Retinal pigment epithelial cell (primary cell): ENCODE results near the gene BSG.

Experiments used
- DNase-seq: peaks from one replicate; pipeline ENCODE4 v3.0.0-alpha.2; 2010; ENCODE audit warnings: low read depth
- H3K4me3 ChIP-seq: 2 replicates; pipeline ENCODE4 v1.5.1; 2011; ENCODE audit warnings: mild to moderate bottlenecking, low read length, control low read depth, moderate library complexity
- CTCF ChIP-seq: conservative IDR thresholded peaks from 2 replicates; pipeline ENCODE4 v1.5.1; 2011; ENCODE audit warnings: low read depth, low read length, control low read depth, inconsistent platforms

The BSG gene

GRCh38 chr19:536031-536880 lies 36.1 kb upstream of the BSG start:
- DNase-seq: no peak
- TF ChIP-seq CTCF: no peak
- no peak overlapping the region for H3K4me3 ChIP-seq

GRCh38 chr19:536881-537404 lies 35.5 kb upstream of the BSG start:
- no peak overlapping the region for H3K4me3 ChIP-seq
- no peak for TF ChIP-seq CTCF
- DNase-seq: no peak

- no peak overlapping the region for H3K4me3 ChIP-seq
- TF ChIP-seq CTCF: no peak
- no peak for DNase-seq
These were observed 33.6 kb upstream of the BSG start for GRCh38 chr19:538641-539428.

- no peak for TF ChIP-seq CTCF
- H3K4me3 ChIP-seq: no peak overlapping the region
- no peak for DNase-seq
These were observed 32.9 kb upstream of the BSG start for GRCh38 chr19:539429-540030.

- H3K4me3 ChIP-seq: no peak overlapping the region
- TF ChIP-seq CTCF: no peak
- no peak for DNase-seq
These were observed 31.3 kb upstream of the BSG start for GRCh38 chr19:540867-541637.

- no peak overlapping the region for H3K4me3 ChIP-seq
- no peak for DNase-seq
- TF ChIP-seq CTCF: no peak
These were observed 30.7 kb upstream of the BSG start for GRCh38 chr19:541699-542098.
